ENCODE measurements around the gene DTX4.

The DTX4 gene

DNA sequence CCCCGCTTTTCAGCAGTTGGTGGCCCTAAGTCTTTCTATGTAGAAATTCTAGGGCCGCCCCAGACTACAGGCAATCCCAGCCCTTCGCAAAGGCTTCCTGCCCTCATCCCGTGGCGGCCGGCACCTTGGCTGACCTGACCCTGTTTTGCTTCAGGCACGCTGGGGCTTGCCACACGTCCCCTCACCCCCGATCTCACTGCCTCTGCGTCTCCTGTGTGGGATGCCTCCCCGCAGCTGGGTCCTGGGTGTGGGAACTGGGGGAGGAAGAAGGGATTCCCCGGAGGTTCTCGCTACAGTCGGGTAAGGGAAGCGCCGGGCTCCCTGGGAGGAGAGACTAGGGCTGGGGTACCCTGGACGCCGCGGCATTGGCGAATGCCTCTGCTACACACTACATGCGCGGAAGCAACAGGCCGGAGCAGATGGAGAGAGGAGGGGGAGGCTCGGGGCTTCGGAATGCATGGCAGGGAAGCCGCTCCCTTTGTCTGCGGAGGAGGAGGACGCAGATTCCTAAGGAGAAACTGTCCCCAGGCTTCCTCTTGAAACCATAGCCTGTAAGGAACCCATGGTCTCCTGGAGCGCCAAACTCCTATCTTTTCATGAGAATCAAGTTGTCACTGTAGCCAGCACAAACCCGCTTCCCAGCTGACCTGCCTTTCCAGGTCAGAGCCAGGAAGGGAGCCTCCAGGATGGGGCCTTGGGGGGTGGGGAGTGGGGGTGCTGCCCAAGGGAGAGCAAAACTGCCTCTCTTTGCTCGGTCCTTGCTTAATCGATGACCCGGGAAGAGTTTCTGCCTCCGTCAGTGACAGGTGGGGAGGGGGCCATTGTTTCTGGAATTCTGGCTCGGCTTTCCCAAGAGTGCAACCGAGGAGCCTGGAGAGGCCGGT, 1.4 kb downstream of the DTX4 start:
- no peak for DNase-seq (ENCODE audit: low read depth)

DNA sequence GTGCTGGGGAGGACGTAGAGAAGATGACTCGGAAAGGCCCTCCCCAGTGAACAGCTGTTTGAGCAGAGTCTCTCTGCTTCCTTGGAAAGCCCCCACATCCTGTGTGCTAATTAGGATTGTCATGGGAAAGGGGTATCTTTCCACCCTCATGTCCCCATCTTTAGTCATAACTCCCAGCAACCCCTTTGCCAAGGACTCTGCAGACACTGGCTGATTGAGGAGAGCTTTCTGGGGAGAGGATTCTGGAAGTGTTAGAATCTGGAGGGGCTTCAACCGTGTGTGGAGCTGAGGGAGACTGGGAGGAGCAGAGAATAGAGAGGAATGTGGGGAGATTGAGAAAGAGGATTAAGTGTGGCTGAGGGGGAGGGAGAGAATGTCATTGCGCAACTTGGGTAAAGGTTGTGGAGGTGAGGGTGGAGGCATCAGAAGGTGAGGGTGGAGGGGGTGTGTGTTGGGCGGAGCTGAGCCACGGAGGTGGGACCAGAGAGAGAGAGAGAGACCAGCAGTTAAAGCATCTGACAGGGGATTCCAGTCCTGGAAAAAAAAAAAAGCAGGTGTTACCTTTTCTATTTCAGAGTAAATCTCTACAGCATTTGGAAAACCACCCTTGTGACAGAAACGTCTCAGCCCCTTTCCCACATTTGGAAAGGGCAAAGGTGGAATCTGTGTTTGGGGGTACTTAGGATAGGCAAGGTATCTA, 2.2 kb downstream of the DTX4 start:
- DNase-seq (ENCODE audit: low read depth): no peak

DNA sequence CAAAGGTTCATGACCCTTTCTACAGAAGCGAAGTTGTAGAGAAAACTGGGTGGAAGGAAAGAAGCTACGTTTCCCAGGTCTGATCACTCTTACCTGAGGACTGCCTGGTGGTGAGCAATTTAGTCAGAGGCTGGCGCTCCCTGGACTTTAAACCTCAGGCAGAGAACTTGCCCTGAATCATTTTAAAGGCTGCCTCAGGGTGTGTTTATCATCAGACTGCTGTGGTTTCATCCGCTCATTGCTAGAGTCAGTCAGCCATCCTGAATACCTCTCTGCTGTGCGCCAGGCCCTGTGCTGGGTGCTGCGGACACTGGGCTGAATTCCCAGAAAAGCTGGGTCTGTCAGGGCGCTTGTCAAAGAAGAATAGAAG, 2.7 kb downstream of the DTX4 start:
- no peak for DNase-seq (ENCODE audit: low read depth)

DNA sequence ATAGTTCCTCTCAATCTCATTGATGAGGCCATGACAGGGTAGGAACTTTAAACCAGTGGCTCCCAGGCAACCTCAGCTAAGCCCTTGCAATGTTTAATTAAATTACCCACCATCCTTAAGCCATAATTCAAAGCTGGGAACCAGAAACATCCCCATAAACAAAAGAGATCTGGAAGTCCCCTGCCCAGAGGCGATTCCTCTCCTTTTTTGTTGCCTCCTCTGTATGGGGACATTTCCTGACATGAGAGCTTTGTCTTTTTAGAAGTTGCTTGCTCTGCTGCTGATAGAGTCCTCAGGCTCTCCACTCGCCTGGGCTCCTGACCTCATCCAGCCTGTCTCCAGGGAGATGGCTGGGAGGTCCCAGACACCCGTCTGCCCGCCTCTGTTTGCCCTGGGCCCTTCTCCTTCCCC, 3.2 kb downstream of the DTX4 start:
- DNase-seq (ENCODE audit: low read depth): no peak

DNA sequence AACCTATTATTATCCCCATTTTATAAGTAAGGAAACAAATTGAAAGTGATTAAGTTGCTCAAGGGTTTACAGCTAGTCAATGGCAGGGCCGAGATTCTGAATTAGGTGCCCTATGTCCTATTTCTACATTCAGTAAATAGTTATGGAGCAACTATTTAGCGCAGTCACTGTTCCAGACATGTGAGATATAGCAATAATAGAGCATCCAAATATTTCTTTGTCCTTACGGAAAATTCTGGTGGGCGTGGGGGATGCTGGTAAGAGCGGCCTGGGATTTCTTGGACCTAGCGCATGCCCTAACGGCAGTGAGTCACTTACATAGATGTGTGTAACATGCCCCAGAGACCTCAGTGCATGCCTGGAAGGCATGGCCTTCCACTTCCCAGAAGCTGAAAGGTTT, 4.4 kb downstream of the DTX4 start:
- DNase-seq (ENCODE audit: low read depth): no peak

DNA sequence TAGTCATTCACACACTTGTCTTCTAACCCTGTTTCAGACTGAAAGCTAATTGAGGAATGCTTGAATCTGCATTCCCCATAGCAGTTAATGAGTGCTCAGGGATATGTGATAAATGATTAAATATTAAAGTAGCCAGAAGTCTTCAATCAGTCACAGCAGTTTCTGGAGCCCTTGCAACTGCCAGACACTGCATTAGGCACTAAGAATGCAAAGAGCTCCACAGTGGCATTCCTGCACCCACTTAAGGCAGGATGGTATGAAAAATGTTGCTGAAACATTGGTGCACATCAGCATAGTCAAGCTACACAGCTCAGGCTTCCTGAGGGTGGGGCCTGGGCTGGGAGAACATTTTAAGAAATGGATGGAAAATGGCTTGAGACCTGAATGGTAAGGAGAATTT, 6.5 kb downstream of the DTX4 start:
- no peak for DNase-seq (ENCODE audit: low read depth)

DNA sequence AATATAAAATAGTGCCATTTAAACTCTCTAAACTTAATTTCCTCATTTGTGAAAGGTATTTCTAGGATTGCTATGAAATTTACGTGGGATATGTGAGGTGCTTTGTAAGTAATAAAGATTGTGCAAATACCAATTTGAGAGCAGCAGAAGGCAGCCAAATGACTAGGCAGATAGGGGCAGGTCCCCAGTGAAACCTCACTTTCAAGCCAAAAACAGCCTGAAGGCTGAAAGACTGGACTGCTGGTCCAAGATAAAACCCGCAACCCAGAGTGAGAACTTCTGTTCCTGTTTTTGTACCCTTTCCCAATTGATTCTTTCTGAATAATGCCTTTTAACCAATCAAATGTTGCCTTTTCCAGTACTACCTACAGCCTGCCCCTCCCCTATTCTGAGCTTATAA, 7.2 kb downstream of the DTX4 start:
- no peak for DNase-seq (ENCODE audit: low read depth)

DNA sequence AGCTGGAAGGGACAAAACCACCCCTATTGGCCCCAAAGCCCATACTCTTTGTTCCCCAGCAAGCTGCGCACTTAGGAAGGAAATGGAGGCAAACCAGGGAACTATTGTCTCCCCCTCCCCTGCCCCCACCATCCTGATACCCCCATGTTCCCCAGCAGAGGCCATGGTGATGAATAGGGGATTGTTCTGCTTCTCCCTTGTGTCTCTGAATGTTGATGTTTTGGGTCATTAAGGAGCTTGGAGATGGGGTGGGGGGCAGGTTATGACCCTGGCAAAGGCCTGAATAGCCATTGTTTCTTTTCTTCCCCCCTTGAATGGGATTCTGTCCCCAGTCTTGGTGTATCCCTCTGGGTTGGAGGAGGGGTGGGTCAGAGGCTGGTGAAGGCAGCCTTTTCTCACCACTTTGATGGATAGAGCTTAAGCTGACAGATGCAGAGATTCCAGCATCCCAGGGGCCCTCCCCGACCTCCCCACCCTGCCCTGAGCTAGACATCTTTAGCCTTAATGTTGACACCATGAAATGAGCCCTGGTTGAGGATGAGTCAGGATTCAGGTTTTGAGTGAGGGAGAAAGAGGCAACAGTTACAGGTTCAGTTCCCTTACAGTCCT, 8.3 kb downstream of the DTX4 start:
- DNase-seq (ENCODE audit: low read depth): no peak

DNA sequence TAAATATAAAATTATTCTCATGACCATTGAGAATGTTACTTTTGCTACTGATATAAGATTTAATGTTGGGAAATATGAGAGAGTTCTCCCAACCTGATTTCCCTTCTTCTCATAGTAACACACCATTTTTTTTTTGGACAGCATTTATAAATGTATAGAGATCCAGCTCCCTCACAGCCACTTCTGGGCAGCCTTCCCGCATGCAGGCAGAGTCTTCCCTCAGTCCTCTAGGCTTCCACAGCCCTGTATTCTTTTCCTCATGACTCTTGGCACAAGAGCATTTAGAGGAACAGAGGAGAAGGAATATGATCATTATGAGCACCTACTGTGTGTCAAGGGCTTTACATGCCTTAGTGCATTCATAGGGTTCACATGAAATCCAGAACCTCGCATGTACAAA, 9.0 kb downstream of the DTX4 start:
- no peak for DNase-seq (ENCODE audit: low read depth)

DNA sequence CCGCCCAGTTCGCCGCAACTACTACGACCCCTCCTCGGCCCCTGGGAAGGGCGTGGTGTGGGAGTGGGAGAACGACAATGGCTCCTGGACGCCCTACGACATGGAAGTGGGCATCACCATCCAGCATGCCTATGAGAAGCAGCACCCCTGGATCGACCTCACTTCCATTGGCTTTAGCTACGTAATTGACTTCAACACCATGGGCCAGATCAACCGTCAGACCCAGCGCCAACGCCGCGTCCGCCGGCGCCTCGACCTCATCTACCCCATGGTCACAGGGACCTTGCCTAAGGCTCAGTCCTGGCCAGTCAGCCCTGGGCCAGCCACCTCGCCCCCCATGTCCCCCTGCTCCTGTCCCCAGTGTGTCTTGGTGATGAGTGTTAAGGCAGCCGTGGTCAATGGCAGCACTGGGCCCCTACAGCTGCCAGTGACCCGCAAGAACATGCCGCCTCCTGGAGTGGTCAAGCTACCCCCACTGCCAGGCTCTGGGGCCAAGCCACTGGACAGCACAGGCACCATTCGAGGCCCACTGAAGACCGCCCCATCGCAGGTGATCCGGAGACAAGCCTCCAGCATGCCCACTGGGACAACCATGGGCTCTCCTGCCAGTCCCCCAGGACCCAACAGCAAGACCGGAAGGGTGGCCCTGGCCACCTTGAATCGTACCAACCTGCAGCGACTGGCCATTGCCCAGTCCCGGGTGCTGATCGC, 10.0 kb downstream of the DTX4 start:
- no peak for DNase-seq (ENCODE audit: low read depth)

DNA sequence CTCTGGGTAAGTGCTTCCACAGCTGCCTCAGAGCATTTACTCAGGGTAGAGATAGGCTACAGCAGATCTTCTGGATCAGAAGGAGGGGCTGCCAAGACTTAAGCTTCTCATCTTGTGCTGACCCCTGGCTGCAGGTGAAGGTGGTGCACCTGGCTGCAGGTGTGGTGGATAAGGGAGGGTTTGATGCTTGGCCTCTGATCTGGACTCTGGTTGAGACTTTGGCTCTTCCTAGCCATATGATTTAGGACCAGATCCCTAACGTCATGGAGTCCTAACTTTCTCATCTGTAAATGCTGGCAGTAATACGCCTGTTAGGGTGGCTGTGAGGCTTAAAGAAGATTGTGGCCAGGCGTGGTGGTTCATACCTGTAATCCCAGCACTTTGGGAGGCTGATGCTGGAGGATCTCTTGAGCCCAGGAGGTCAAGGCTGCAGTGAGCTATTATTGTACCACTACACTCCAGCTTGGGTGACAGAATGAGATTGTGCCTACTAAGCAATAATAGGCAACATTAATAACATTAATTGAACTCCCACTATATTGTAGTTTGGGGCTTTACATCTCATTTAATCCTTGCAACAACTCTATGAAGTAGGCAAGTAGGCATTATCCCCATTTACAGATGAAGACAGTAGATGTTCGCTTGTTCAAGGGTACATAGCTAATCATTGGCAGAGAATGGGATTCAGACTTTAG, 10.7 kb downstream of the DTX4 start:
- DNase-seq (ENCODE audit: low read depth): no peak

DNA sequence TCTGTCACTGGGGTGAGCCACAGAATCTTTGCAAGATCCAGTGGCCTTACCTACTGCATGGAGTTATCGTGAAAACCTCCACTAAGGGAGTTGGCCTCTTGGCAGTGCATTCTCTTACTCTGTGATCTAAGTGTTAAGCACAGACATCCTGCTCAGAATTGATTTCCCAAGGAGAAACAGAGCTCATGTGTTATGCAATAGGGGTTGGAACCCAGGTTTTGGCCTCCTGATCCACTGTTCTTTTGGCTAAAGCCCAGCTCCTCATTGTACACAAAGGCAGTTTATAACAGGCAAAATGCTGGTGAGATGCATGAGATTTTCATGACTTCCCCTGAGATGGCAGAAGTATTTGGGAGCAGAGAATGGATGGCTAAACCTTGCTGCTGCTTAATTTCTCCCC, 11.8 kb downstream of the DTX4 start:
- no peak for DNase-seq (ENCODE audit: low read depth)

DNA sequence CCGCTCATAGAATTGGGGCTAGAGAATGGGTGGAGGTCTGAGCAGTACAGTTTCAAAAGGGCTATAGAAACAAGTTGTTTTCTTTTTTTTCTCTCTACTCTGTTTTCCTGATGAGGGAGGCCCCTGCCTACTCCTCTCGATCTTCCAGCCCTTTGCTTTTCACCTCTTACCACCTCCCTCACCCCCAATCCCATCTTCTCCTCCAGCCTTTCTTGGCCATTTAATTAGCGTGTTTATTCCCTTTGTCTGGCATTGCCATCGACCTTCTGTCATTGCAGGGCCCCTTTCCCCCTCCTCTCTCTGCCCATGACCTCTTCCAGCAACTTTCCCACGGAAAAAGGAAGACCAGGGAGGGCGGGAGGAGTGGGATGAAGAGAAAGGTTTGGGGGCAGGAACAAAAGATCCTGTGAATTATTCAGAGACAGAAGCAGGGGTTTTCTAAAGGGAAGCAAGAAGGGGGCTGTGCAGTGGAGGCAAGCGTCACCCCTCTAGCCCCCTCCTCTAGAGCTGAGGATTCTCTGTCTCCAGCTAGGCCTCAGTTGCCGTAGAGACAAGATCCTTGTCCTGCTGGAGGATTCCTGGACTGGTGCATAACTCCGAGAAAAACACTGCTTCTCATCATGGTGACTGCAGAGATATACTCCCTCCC, 12.9 kb downstream of the DTX4 start:
- DNase-seq (ENCODE audit: low read depth): no peak

DNA sequence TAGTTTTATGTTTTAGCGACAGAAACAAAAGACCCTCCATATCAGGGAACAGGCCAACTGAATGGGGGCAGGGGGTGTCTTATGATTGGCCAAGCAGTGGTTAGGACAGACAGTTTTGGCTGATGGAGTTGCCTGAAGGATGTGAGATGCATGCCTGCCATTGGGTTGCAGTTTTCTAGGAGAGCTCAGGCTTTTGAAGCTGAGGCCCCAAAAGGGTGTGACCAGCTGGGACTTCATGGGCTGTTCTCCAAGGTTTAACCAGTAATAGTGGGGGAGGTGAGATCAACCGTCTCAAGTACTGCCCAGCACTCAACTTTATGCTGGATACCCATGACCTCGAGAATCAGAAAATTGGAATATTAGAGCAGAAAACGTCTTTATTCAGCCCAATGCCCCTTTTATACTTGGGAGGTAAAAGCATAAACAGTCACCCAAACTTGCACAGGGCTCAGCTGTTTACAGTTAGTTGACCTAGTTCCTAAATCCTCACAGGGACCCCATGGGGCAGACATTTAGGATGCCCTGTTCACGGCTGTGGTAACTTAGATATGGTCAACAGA, 13.5 kb downstream of the DTX4 start:
- no peak for DNase-seq (ENCODE audit: low read depth)

DNA sequence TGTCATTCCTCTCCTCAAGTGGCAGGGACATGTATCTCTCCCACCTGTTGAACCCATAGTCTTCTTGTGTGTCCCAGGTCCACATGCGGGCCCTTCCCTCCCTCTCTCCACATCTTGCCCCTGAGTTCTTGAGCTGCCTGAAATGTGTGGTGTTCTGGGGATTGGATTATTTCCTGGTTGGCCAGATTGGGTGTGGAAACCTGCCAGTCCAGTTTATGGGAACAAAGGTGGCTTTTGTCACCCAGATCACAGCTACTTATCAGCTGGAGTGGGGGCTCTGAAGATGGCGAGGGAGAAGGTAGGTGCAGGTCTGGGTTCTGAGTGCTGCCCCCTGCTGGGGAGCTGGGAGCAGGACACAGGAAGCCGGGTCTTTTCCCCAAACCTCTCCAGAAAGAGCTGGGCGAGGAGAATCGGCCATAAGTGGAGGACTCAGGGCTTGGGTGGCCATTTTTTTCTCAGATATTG, 14.2 kb downstream of the DTX4 start:
- no peak for DNase-seq (ENCODE audit: low read depth)

DNA sequence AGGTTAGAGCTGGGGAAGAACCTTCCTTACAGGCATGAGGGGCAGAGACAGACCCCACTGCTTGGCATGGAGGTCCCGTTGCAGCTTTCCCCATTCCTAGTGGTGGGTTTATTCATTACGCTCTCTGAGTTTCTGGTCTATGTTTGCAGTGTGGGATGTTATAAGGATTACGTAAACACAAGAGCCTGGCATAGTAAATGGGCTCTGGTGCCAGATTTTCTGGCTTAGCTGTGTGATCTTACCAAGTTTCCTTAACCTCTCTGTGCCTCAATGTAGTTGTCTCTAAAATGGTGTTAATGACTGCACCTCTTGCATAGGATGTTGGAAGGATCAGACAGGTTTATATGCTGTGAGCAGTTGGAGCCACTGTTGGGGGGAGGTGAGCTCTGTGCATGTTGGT, 15.1 kb downstream of the DTX4 start:
- DNase-seq (ENCODE audit: low read depth): no peak

DNA sequence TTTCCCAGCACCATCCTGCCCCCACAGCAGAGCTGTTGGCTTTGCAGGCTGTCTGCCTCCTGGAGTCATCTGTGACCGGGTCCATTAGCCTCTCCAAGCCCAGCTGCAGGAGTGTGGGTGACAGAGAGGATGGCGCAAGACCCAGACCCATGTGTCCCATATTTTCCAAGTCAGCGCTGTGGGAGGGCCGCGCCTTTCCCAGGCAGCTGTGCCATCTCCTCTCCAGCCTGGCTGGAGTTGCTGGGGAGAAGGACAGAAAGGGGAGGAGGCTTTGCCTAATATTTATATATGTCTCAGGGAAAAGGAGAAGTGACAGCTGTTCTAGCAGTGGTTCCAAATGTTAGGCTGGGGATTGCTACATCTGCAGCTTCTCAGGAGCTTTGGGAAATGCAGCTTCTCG, 15.7 kb downstream of the DTX4 start:
- no peak for DNase-seq (ENCODE audit: low read depth)

DNA sequence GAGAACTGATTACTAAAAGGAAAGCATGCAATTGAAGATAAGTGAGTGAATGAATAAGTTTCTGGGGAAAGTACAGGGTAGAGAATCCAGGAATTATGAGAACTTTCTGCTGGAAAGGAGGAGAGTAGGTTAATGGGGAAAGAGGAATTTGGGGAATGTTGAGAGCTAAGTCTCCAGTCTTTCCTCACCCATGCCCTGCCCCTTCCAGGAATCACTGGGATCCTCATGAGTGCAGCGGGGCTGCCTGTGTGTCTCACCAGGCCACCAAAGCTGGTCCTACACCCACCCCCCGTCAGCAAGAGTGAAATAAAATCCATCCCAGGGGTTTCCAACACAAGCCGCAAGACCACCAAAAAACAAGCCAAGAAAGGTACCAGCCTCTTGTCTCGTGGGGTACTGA, 17.0 kb downstream of the DTX4 start:
- DNase-seq (ENCODE audit: low read depth): no peak

DNA sequence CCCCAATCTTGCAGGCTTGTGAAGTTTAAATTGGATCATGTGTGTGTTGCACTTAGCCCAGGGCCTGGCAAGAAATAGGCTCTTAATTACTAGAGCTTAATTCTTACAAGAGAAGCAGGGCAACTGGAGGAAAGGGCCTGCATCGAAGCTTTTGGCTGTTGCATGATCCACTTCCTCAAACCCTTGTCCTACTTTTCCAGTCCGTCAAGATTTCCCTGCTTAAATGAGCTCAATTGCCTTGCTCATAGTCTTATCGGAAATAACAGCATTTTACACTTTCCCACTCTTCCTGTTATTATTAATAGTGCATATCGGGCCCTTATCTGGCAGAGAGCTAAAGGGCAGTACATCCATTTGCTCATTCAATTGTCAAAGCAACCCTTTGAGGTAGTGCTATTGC, 18.1 kb downstream of the DTX4 start:
- DNase-seq (ENCODE audit: low read depth): no peak

DNA sequence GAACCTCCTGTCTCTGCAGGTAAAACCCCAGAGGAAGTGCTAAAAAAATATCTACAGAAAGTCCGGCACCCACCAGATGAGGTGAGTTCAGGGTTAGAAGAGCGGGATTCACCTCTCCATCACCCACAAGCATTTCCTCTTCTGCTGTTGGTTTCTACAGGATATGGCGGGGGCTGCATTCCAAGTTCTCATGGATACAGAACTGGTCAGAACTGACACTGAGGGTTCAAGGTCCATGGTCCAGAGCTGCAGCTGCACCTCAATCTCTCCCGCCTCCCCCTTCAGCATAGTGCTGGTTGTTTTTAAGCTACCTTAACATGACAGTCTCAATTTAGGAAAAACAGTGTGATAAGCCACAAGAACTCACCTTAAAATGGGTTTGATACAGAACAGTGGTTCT, 19.2 kb downstream of the DTX4 start:
- DNase-seq (ENCODE audit: low read depth): no peak

DNA sequence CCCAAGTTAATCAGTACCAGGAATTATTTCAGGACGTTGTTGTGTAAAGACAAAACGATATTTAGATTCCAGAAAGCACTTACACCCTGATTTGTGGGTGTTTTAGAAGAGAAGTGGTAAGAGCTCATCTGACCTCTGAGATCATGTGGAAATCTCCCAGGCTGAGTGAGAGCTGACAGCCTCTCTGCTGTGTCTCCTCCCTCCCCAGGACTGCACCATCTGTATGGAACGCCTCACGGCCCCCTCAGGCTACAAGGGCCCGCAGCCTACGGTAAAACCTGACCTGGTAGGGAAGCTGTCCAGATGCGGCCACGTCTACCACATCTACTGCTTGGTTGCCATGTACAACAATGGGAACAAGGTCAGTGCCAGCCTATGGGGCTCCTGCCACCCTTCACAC, 20.0 kb downstream of the DTX4 start:
- DNase-seq (ENCODE audit: low read depth): no peak
